ENCODE measurements around the gene MED1. TPM values are rescaled to one million over a fixed set of nuclear protein-coding genes. Genes with fewer than 3 reads are reported as not detected.

Gene MED1
- total and polyA plus RNA-seq, 2 donors from 2014 or later, result 7.1 to 34.6 TPM

DNA sequence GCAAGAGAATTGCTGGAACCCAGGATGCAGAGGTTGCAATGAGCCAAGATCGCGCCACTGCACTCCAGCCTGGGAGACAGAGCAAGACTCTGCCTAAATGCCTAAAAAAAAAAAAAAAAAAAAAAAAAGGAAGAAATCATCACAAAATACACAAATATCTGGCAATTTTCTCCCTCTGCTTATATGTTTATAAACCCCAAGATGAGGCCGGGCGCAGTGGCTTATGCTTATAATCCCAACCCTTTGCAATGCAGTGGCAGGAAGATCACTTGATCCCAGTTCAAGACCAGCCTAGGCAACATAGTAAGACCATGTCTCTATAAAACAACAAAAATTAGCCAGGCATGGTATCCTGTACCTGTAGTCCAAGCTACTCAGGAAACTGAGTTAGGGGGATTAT lies 21.5 kb downstream of the MED1 start:
- Histone ChIP-seq H3K27ac (ENCODE audit: low read depth in 2 of 2, low read length in 2 of 2) (no peak overlapping the region), H3K36me3 (ENCODE audit: control insufficient read depth in 2 of 3, insufficient read depth in 3 of 3, low read length in 3 of 3) (peaks cover 4 to 33% (median 22%) of the 10 kb centered on the region in 3 donors), H3K9ac (ENCODE audit: low read length in 3 of 3) (no peak overlapping the region), H3K4me3 (ENCODE audit: low read length in 3 of 3) (no peak overlapping the region), H3K4me1 (ENCODE audit: control insufficient read depth in 2 of 3, insufficient read depth in 2 of 3, low read depth in 1 of 3, low read length in 3 of 3) (no peaks in the 10 kb centered on the region), H3K9me3 (ENCODE audit: control insufficient read depth in 2 of 3, insufficient read depth in 1 of 3, low read length in 3 of 3) (no peaks in the 10 kb centered on the region), H3K27me3 (ENCODE audit: control insufficient read depth, insufficient read depth, low read length) (no peaks in the 10 kb centered on the region)
- no peak for FAIRE-seq
- intact Hi-C loops (cut with DNase I), result no loop called here
- TF ChIP-seq, protein P1, sequence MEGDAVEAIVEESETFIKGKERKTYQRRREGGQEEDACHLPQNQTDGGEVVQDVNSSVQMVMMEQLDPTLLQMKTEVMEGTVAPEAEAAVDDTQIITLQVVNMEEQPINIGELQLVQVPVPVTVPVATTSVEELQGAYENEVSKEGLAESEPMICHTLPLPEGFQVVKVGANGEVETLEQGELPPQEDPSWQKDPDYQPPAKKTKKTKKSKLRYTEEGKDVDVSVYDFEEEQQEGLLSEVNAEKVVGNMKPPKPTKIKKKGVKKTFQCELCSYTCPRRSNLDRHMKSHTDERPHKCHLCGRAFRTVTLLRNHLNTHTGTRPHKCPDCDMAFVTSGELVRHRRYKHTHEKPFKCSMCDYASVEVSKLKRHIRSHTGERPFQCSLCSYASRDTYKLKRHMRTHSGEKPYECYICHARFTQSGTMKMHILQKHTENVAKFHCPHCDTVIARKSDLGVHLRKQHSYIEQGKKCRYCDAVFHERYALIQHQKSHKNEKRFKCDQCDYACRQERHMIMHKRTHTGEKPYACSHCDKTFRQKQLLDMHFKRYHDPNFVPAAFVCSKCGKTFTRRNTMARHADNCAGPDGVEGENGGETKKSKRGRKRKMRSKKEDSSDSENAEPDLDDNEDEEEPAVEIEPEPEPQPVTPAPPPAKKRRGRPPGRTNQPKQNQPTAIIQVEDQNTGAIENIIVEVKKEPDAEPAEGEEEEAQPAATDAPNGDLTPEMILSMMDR (IDR thresholded peaks at IDR 0.05; ENCODE audit: borderline replicate concordance, extremely low read depth, insufficient read depth), result no peak
- no peak for DNase-seq

DNA sequence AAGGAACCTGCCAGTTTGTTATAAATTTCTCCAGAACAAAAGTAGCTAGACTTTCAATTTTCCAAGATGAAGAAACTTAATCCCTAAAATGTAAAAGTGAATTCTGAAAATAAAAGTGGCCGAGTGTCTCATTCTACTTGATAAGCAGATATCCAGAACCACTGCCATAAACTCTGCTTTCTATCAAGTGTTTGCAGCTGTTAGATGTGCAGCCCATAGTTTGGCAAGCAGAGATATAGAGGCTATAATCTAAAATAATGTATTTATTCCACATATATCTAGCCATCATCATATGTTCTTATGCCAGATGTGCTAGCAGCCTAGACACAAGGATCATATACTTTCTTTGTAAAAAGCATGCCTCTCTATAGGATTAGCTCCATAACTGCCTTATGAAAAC lies 34.9 kb downstream of the MED1 start:
- H3K9ac ChIP-seq (ENCODE audit: low read length in 3 of 3), result no peak overlapping the region

DNA sequence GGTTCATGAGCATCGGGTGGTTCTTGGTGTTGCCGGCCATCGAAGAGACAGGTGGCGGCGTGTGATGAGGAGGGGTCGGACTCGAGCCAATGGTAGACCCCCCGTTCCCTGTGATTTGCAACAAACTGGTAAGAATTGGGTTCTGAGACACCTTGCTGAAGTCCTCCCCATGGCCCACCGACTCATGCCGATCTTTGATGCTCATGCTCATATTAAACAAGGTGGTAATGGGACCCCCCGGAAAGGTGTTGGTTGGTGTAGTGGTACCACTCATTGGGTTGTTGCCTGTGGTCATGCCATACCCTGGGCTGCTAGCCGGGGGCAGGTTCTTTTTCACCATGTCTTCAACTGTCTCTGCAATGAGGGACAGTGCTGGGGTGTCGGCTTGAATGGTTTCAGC lies 40.8 kb downstream of the MED1 start:
- intact Hi-C loops (cut with DNase I), result no loop called here
- no peak for FAIRE-seq

More for the DNA sequence above, 34.9 kb downstream of the MED1 start:
- DNase-seq (no peak), FAIRE-seq (no peak)
- intact Hi-C loops (cut with DNase I), result no loop called here
- TF ChIP-seq, protein P1 (IDR thresholded peaks at IDR 0.05; ENCODE audit: borderline replicate concordance, extremely low read depth, insufficient read depth), result no peak
- no peaks in the 10 kb centered on the region for H3K9me3 ChIP-seq (ENCODE audit: control insufficient read depth in 2 of 3, insufficient read depth in 1 of 3, low read length in 3 of 3)
- no peaks in the 10 kb centered on the region for H3K27me3 ChIP-seq (ENCODE audit: control insufficient read depth, insufficient read depth, low read length)
- H3K4me1 ChIP-seq (ENCODE audit: control insufficient read depth in 2 of 3, insufficient read depth in 2 of 3, low read depth in 1 of 3, low read length in 3 of 3), result no peaks in the 10 kb centered on the region
- no peak overlapping the region for H3K4me3 ChIP-seq (ENCODE audit: low read length in 3 of 3)
- H3K36me3 ChIP-seq (ENCODE audit: control insufficient read depth in 2 of 3, insufficient read depth in 3 of 3, low read length in 3 of 3), result peaks cover 3 to 20% (median 18%) of the 10 kb centered on the region in 3 donors
- no peak overlapping the region for H3K27ac ChIP-seq (ENCODE audit: low read depth in 2 of 2, low read length in 2 of 2)

More for the DNA sequence above, 40.8 kb downstream of the MED1 start:
- H3K27me3 ChIP-seq (ENCODE audit: control insufficient read depth, insufficient read depth, low read length), result no peaks in the 10 kb centered on the region
- TF ChIP-seq, protein P1 (IDR thresholded peaks at IDR 0.05; ENCODE audit: borderline replicate concordance, extremely low read depth, insufficient read depth), result no peak
- peaks cover 6 to 38% (median 25%) of the 10 kb centered on the region in 3 donors for H3K36me3 ChIP-seq (ENCODE audit: control insufficient read depth in 2 of 3, insufficient read depth in 3 of 3, low read length in 3 of 3)
- no peak overlapping the region for H3K9ac ChIP-seq (ENCODE audit: low read length in 3 of 3)
- H3K27ac ChIP-seq (ENCODE audit: low read depth in 2 of 2, low read length in 2 of 2), result no peak overlapping the region
- H3K9me3 ChIP-seq (ENCODE audit: control insufficient read depth in 2 of 3, insufficient read depth in 1 of 3, low read length in 3 of 3), result no peaks in the 10 kb centered on the region
- no peak for DNase-seq
- H3K4me1 ChIP-seq (ENCODE audit: control insufficient read depth in 2 of 3, insufficient read depth in 2 of 3, low read depth in 1 of 3, low read length in 3 of 3), result no peaks in the 10 kb centered on the region
- H3K4me3 ChIP-seq (ENCODE audit: low read length in 3 of 3), result no peak overlapping the region
